ENCODE data around the gene M6PR.

DNA sequence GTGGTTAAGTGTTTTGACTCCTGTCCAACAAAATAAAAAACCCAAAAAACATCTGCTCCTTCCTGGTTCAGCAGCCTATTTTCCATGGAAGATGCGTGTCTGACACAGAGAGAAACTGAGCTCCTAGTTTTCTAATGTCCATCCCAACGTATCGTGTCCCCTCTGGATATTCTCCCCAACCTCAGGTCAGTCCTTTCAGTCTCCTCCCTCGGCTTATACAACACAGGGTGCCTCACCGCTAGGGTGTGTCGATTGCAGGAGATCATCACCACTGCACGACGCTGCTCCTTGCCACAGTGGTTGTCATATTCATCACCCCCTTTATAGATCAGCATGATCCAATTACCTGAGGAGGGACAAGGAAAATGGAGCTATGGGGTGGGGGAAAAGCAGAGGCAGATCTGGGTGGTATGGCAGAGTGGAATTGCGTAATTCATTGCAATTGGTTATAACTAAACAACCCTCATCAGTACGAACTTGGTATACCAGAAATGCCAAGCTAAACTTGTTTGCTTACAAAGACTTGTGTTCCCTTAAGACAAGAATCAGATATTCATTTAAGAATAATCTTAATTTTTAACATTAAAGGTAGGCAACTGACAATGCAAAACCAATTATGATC lies 5.8 kb downstream of the M6PR start:
- TF ChIP-seq, protein P1, sequence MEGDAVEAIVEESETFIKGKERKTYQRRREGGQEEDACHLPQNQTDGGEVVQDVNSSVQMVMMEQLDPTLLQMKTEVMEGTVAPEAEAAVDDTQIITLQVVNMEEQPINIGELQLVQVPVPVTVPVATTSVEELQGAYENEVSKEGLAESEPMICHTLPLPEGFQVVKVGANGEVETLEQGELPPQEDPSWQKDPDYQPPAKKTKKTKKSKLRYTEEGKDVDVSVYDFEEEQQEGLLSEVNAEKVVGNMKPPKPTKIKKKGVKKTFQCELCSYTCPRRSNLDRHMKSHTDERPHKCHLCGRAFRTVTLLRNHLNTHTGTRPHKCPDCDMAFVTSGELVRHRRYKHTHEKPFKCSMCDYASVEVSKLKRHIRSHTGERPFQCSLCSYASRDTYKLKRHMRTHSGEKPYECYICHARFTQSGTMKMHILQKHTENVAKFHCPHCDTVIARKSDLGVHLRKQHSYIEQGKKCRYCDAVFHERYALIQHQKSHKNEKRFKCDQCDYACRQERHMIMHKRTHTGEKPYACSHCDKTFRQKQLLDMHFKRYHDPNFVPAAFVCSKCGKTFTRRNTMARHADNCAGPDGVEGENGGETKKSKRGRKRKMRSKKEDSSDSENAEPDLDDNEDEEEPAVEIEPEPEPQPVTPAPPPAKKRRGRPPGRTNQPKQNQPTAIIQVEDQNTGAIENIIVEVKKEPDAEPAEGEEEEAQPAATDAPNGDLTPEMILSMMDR (IDR thresholded peaks at IDR 0.05) = no peak
- no peak for TF ChIP-seq POLR2AphosphoS5 (IDR thresholded peaks at IDR 0.05; ENCODE audit: insufficient read depth in 1 of 2, low read depth in 1 of 2)
- no peak for TF ChIP-seq POLR2A (IDR thresholded peaks at IDR 0.05)

Data from vagina (tissue), 2 donors.